HG03460 (cell line): ENCODE data around the gene LSM2.
"Not testable (repeated sequence)": the region's sequence is repeated elsewhere in the genome, so short reads cannot be mapped to it uniquely, and the experiment has no call there.

Experiments
- ATAC-seq: cut with Tn5 transposase; IDR thresholded peaks from one replicate; pipeline ENCODE4 v1.9.1; 2021; ENCODE audit not compliant: unreplicated experiment

The LSM2 gene

DNA sequence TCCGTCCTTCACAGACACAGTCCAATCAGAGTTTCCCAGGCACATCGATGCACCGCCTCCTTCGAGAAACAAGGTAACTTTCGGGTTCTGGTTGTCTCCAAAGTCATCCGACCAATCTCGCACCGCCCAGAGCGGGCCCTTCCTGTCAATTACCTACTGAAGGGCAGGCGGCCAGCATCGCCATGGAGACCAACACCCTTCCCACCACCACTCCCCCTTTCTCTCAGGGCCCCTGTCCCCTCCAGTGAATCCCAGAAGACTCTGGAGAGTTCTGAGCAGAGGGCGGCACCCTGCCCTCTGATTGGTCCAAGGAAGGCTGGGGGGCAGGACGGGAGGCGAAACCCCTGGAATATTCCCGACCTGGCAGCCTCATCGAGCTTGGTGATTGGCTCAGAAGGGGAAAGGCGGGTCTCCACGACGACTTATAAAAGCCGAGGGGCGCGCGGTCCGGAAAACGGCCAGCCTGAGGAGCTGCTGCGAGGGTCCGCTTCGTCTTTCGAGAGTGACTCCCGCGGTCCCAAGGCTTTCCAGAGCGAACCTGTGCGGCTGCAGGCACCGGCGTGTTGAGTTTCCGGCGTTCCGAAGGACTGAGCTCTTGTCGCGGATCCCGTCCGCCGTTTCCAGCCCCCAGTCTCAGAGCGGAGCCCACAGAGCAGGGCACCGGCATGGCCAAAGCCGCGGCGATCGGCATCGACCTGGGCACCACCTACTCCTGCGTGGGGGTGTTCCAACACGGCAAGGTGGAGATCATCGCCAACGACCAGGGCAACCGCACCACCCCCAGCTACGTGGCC, 20.7 kb upstream of the LSM2 start, which contains the start of gene HSPA1B:
HSPA1B (plus strand) TSS at position 453 of the 794 bp plus-strand sequence; CDS start at position 666, 213 bp downstream.
- ATAC-seq, result peak; percentile 62

DNA sequence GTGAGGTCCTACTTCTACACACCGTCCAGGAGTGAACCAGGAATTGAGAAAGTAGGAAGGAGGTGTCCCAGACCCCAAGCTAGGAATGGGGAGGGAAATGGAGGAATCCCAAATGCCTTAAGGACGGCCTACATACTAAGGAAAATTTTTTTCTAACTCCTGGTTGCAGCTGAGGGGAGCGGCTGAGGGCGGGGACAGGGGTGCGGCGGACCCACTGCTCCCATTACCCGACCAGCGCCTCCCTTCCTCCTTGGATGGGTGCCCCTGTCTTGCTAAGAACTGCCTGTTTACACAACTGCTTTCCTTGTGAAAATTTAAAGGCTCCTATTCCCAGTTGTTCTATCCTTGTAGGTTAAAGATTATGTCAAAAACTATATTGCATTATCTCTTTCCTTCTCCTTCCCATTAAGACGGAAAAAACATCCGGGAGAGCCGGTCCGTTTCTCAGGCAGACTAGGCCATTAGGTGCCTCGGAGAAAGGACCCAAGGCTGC, 20.1 kb upstream of the LSM2 start:
- ATAC-seq, result no peak

GRCh38 chr6:31825553-31825952, 18.8 kb upstream of the LSM2 start:
- no peak for ATAC-seq

DNA sequence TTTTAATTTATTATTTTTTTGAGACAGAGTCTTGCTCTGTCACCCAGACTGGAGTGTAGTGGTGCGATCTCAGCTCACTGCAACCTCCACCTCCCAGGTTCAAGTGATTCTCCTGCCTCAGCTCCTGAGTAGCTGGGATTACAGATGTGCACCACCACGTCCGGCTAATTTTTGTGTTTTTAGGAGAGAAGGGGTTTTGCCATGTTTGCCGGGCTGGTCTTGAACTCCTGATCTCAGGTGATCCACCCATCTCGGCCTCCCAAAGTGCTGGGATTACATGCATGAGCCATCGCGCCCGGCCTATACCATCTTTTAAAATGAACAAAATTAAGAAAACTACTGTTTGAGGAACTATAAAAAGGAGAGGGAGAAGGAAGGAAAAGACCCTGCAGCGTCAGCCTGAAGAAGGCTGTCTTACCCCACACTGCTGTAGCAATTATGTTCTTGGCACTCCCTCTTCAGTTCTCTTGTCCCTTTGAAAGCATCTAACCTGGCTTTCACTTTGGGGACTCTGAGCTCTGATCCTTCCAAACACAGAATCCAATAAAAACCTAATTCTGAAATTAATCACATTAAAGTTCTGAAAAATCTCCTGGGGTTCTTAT, 16.9 kb upstream of the LSM2 start:
- not testable (repeated sequence) for ATAC-seq

DNA sequence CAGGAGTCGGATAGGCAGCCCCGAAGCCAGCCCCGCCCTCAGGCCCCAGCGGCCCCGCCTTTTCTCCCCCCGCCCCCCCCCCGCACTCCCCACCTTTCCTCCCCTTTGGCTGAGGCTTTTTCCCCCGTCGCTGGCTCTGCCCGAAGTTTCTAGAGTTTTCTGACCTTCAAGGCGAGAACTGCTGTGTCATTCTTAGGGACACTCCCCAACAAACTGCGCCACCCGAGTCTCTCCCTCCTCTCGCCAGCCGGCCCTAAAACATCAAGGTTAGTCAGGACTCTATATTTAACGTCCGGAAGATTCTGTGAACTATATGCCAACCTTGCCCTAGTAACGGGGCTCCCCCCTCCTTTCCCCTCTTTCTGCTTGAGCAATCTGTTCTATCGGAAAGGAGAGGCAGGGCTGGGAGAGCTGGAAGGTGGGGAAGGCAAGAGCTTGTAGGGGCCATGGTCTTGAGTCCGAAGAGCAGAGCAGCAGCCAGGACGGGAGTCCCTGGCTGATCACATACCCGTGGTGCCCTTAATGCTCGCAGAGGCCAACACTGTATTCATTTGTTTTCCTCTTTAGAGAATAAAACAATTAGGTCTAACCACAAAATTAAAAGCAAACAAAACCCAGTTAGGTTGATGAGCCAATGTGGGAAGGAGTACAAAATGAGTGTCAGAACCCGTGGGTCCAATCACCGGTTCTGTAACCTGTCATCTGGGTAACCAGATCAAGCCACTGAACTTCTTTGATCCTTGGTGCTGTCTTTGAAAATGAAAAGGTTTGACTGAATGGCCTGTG, 15.5 kb upstream of the LSM2 start:
- ATAC-seq, result no peak

GRCh38 chr6:31821301-31822035, 14.7 kb upstream of the LSM2 start:
- ATAC-seq, result no peak

DNA sequence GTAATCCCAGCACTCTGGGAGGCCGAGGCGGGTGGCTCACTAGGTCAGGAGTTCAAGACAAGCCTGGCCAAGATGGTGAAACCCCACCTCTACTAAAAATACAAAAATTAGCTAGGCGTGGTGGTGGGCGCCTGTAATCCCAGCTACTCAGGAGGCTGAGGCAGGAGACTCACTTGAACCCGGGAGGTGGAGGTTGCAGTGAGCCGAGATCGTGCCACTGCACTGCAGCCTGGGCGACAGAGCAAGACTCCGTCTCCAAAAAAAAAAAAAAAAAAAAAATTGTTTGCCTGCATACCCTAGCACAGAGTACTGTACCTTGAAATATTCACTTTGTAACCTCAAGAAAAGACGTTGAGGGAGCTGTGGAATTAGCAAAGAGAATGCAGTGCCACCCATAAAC, 13.6 kb upstream of the LSM2 start:
- ATAC-seq, result not testable (repeated sequence)

DNA sequence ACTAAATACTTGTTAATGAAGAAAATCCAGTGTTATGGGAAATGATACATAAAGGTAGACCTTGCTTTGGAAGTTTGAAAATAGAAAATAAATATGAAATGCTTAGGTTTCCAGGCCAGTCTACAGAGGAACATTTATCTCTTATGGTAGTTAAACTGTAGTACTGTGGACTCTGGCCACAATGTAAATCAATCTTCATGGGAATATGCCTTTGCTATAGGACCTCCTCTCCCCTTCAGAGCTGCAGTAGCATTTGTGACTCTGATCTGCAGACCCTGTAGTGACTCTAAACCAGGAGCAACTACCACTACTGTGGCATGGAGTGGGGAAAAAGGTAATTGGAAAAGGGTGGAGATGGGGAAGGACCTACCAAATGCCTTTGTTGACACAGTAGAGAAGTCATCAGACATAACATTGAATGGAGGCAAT, 13.1 kb upstream of the LSM2 start:
- no peak for ATAC-seq

GRCh38 chr6:31817929-31818511, 11.3 kb upstream of the LSM2 start:
- ATAC-seq, result not testable (repeated sequence)

DNA sequence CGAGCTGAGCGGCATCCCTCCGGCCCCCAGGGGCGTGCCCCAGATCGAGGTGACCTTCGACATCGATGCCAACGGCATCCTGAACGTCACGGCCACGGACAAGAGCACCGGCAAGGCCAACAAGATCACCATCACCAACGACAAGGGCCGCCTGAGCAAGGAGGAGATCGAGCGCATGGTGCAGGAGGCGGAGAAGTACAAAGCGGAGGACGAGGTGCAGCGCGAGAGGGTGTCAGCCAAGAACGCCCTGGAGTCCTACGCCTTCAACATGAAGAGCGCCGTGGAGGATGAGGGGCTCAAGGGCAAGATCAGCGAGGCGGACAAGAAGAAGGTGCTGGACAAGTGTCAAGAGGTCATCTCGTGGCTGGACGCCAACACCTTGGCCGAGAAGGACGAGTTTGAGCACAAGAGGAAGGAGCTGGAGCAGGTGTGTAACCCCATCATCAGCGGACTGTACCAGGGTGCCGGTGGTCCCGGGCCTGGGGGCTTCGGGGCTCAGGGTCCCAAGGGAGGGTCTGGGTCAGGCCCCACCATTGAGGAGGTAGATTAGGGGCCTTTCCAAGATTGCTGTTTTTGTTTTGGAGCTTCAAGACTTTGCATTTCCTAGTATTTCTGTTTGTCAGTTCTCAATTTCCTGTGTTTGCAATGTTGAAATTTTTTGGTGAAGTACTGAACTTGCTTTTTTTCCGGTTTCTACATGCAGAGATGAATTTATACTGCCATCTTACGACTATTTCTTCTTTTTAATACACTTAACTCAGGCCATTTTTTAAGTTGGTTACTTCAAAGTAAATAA, 10.6 kb upstream of the LSM2 start:
- ATAC-seq, result not testable (repeated sequence)

DNA sequence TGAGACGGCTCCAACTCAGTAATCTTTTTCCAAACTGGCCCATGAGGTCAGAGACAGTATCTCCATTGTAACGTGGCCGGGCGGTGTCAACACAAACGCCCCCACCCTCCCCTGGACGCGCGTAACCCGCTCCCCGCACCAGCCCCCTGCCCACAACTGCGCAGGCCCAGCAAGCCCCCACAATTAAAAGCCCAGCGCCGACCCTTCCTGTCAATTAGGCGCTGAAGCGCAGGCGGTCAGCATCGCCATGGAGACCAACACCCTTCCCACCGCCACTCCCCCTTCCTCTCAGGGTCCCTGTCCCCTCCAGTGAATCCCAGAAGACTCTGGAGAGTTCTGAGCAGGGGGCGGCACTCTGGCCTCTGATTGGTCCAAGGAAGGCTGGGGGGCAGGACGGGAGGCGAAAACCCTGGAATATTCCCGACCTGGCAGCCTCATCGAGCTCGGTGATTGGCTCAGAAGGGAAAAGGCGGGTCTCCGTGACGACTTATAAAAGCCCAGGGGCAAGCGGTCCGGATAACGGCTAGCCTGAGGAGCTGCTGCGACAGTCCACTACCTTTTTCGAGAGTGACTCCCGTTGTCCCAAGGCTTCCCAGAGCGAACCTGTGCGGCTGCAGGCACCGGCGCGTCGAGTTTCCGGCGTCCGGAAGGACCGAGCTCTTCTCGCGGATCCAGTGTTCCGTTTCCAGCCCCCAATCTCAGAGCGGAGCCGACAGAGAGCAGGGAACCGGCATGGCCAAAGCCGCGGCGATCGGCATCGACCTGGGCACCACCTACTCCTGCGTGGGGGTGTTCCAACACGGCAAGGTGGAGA, 8.5 kb upstream of the LSM2 start, which contains the start of the genes HSPA1A and HSPA1L:
HSPA1A (plus strand) TSS at position 519 of the 814 bp plus-strand sequence; CDS start at position 733, 214 bp downstream.
HSPA1L (minus strand) TSS at position 259 of the 814 bp plus-strand sequence. CDS start 3,311 bp downstream, outside the sequence.
- peak; percentile 39 for ATAC-seq

- no peak for ATAC-seq
Observed at GRCh38 chr6:31814677-31815024, 7.9 kb upstream of the LSM2 start.

DNA sequence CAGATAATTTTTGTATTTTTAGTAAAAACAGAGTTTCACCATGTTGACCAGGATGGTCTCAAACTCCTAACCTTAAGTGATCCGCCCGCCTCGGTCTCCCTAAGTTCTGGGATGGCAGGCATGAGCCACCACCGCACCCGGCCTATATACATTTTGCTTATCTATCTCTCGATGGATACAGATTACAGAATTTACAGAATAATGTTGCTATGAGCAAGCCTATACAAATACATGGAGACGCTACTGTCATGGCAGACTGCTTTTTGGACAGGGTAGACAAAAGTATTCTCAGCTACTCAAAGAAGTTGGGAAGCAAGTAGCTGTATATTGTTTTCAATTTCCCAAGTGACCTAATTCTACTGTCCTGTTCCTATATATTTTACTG, 6.7 kb upstream of the LSM2 start:
- ATAC-seq, result no peak

DNA sequence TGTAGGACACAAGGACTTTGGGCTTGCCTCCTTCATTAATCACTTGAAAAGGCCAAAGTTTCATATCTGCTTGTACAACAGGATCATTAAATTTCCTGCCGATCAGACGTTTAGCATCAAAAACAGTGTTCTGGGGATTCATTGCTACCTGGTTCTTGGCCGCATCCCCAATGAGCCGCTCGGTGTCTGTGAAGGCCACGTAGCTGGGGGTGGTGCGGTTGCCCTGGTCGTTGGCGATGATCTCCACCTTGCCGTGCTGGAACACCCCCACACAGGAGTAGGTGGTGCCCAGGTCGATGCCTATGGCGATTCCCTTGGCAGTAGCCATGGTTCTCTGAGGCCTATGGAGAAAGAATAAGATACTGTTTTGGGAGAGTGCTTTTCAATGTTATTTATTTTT, 4.9 kb upstream of the LSM2 start:
- no peak for ATAC-seq

GRCh38 chr6:31808599-31808998, 1.8 kb upstream of the LSM2 start:
- not testable (repeated sequence) for ATAC-seq

DNA sequence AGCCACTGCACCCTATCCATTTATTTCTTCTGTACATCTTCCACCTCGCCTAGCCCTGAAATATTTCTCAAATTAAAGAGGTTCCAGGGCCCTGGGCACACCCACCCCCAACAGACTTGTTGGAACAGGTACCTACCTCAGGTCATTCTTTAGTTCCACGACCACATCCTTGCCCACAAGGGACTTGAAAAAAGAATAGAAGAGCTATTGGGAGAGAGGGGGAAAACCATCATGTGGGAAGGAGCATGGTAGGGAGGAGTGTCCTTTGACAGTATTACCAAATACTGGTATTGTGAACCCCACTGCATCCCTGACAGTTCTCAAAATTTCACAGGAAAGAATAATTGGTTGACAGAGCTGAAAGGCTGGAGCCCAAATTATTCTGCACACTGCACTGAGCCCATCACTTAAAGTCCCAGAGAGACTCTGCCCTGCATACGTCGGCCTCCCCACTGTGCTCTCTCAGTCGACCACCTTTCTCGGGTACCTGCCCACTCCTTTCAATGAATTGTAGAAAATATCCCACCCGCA, 762 bp downstream of the LSM2 start:
- peak; percentile 15 for ATAC-seq

DNA sequence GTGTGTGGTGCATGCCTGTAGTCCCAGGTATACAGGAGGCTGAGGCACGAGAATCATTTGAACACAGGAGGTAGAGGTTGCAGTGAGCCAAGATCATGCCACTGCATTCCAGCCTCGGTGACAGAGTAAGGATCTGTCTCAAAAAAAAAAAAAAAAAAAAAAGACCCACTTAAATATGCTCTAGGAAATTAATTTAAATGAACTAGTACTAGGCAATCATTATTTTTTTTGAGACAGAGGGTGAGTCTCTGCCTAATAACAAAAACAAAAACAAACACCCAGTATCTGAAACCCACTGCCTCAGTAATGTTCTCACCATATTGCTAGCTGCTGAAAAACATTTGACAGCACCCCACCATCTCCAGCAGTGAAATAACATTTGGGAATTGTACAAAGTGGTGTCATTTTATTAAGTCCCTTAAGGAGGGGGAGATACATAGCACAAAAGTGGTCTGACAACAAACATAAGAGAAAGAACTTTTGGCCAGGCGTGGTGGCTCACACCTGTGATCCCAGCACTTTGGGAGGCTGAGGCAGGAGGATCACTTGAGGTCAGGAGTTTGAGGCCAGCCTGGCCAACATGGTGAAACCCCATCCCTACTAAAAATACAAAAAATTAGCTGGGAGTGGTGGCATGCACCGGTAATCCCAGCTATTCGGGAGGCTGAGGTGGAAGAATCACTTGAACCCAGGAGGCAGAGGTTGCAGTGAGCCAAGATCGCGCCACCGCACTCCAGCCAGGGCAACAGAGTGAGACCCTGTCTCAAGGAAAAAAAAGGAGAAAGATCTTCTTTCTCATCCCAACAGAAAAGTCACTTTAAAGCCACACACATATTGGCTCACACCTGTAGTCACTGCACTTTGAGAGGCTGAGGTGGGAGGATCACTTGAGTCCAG, 5.5 kb downstream of the LSM2 start:
- not testable (repeated sequence) for ATAC-seq
